ENCODE results near the gene DEDD2.
"Not testable (repeated sequence)": the region's sequence is repeated elsewhere in the genome, so short reads cannot be mapped to it uniquely, and the experiment has no call there.

The DEDD2 gene

GRCh38 chr19:42217520-42218437, at the start of gene DEDD2:
TSS of gene DEDD2 (minus strand) at chr19:42217677. CDS start at chr19:42217007, 670 bp downstream.
- Mint-ChIP-seq H3K27me3 (no peaks in the 10 kb centered on the region), H3K36me3 (ENCODE audit: low read depth) (peaks cover 69% of the 10 kb centered on the region), H3K27ac (peak within 1 kb of the TSS; percentile 85), H3K4me1 (ENCODE audit: low read depth) (peaks cover 75% of the 10 kb centered on the region), H3K9me3 (no peaks in the 10 kb centered on the region), H3K4me3 (peak within 1 kb of the TSS; percentile 97)
- intact Hi-C loops (cut with micrococcal nuclease): loop anchor here (1.0 to 2.0 kb wide), 2 partner anchors 16 to 33 kb away; no protein-coding TSS in a partner anchor

GRCh38 chr19:42266928-42267603, 49.6 kb upstream of the DEDD2 start:
- H3K27ac Mint-ChIP-seq; H3K27me3 Mint-ChIP-seq; intact Hi-C loops (cut with micrococcal nuclease); H3K4me3 Mint-ChIP-seq; H3K9me3 Mint-ChIP-seq: not testable (repeated sequence)
- Mint-ChIP-seq H3K36me3 (ENCODE audit: low read depth) (peaks cover 11% of the 10 kb centered on the region), H3K4me1 (ENCODE audit: low read depth) (peaks cover 36% of the 10 kb centered on the region)

GRCh38 chr19:42266105-42266504, 48.6 kb upstream of the DEDD2 start:
- H3K9me3 Mint-ChIP-seq; H3K36me3 Mint-ChIP-seq (ENCODE audit: low read depth); H3K4me3 Mint-ChIP-seq; intact Hi-C loops (cut with micrococcal nuclease); H3K27ac Mint-ChIP-seq; H3K27me3 Mint-ChIP-seq: not testable (repeated sequence)
- H3K4me1 Mint-ChIP-seq (ENCODE audit: low read depth): peaks cover 29% of the 10 kb centered on the region

GRCh38 chr19:42261763-42262162, 44.3 kb upstream of the DEDD2 start:
- no peak overlapping the region for H3K27ac Mint-ChIP-seq
- no peaks in the 10 kb centered on the region for H3K9me3 Mint-ChIP-seq
- no peak overlapping the region for H3K4me3 Mint-ChIP-seq
- no peaks in the 10 kb centered on the region for H3K36me3 Mint-ChIP-seq (ENCODE audit: low read depth)
- H3K27me3 Mint-ChIP-seq: peaks cover 23% of the 10 kb centered on the region
- intact Hi-C loops (cut with micrococcal nuclease): no loop called here
- H3K4me1 Mint-ChIP-seq (ENCODE audit: low read depth): peaks cover 12% of the 10 kb centered on the region

GRCh38 chr19:42257842-42258241, 40.4 kb upstream of the DEDD2 start:
- peaks cover 29% of the 10 kb centered on the region for H3K27me3 Mint-ChIP-seq
- not testable (repeated sequence) for H3K4me3 Mint-ChIP-seq, H3K27ac Mint-ChIP-seq

GRCh38 chr19:42255766-42256745, 38.6 kb upstream of the DEDD2 start:
- intact Hi-C loops (cut with micrococcal nuclease): loop anchor here (1.0 kb wide), 2 partner anchors 12 to 27 kb away; no protein-coding TSS in a partner anchor
- Mint-ChIP-seq H3K36me3 (ENCODE audit: low read depth) (peaks cover 19% of the 10 kb centered on the region), H3K4me1 (ENCODE audit: low read depth) (peaks cover 38% of the 10 kb centered on the region), H3K9me3 (no peaks in the 10 kb centered on the region), H3K4me3 (peak overlapping the region; percentile 88), H3K27me3 (peaks cover 20% of the 10 kb centered on the region), H3K27ac (peak overlapping the region; percentile 88)

More at GRCh38 chr19:42257842-42258241, 40.4 kb upstream of the DEDD2 start:
- H3K4me1 Mint-ChIP-seq (ENCODE audit: low read depth): peaks cover 30% of the 10 kb centered on the region
- H3K9me3 Mint-ChIP-seq; intact Hi-C loops (cut with micrococcal nuclease): not testable (repeated sequence)
- peaks cover 14% of the 10 kb centered on the region for H3K36me3 Mint-ChIP-seq (ENCODE audit: low read depth)

- peak within 1 kb of the TSS; percentile 88 for H3K27ac Mint-ChIP-seq
- H3K4me1 Mint-ChIP-seq (ENCODE audit: low read depth): peaks cover 48% of the 10 kb centered on the region
- H3K9me3 Mint-ChIP-seq: no peaks in the 10 kb centered on the region
- H3K4me3 Mint-ChIP-seq: peak within 1 kb of the TSS; percentile 88
- H3K36me3 Mint-ChIP-seq (ENCODE audit: low read depth): peaks cover 26% of the 10 kb centered on the region
- intact Hi-C loops (cut with micrococcal nuclease): loop anchor here (1.0 kb wide), 1 partner anchor 28 kb away; no protein-coding TSS in a partner anchor
- H3K27me3 Mint-ChIP-seq: peaks cover 20% of the 10 kb centered on the region
Measured at GRCh38 chr19:42254850-42255765, 37.6 kb upstream of the DEDD2 start, which contains the start of gene ERF. TSS of gene ERF (minus strand) at chr19:42255128. CDS start at chr19:42254999, 129 bp downstream.

- Mint-ChIP-seq H3K27me3 (peaks cover 20% of the 10 kb centered on the region), H3K9me3 (no peaks in the 10 kb centered on the region), H3K4me3 (peak overlapping the region; percentile 88), H3K4me1 (ENCODE audit: low read depth) (peaks cover 51% of the 10 kb centered on the region), H3K36me3 (ENCODE audit: low read depth) (peaks cover 34% of the 10 kb centered on the region), H3K27ac (peak overlapping the region; percentile 88)
- intact Hi-C loops (cut with micrococcal nuclease): no loop called here
Measured at GRCh38 chr19:42254089-42254849, 36.8 kb upstream of the DEDD2 start.

- peaks cover 42% of the 10 kb centered on the region for H3K36me3 Mint-ChIP-seq (ENCODE audit: low read depth)
Measured at GRCh38 chr19:42253245-42254088, 36.0 kb upstream of the DEDD2 start.

GRCh38 chr19:42252365-42253244, 35.1 kb upstream of the DEDD2 start:
- intact Hi-C loops (cut with micrococcal nuclease): no loop called here
- peaks cover 11% of the 10 kb centered on the region for H3K27me3 Mint-ChIP-seq
- H3K4me1 Mint-ChIP-seq (ENCODE audit: low read depth): peaks cover 60% of the 10 kb centered on the region
- peak overlapping the region; percentile 88 for H3K27ac Mint-ChIP-seq
- H3K36me3 Mint-ChIP-seq (ENCODE audit: low read depth): peaks cover 46% of the 10 kb centered on the region
- peak overlapping the region; percentile 86 for H3K4me3 Mint-ChIP-seq
- no peaks in the 10 kb centered on the region for H3K9me3 Mint-ChIP-seq

More at GRCh38 chr19:42253245-42254088, 36.0 kb upstream of the DEDD2 start:
- peak overlapping the region; percentile 88 for H3K27ac Mint-ChIP-seq
- H3K27me3 Mint-ChIP-seq: peaks cover 19% of the 10 kb centered on the region
- peaks cover 59% of the 10 kb centered on the region for H3K4me1 Mint-ChIP-seq (ENCODE audit: low read depth)
- H3K4me3 Mint-ChIP-seq: peak overlapping the region; percentile 88
- H3K9me3 Mint-ChIP-seq: no peaks in the 10 kb centered on the region
- intact Hi-C loops (cut with micrococcal nuclease): no loop called here

Measured in dendritic cell treated with granulocyte-macrophage colony-stimulating factor and Interleukin-4, amounts not matched to agents 40 ng/mL and 50 ng/mL, for 4 days (primary cell).